ENCODE data around the gene PCDH12. TPM values are rescaled to one million over a fixed set of nuclear protein-coding genes. Genes with fewer than 3 reads are reported as not detected.
A peak's percentile ranks its signal among the peaks of the same experiment; 100 is the strongest.

Gene PCDH12
- 10.4 TPM for total RNA-seq
- long read RNA-seq, full-length matches to known transcripts: 13 of 15 reads
- long read RNA-seq, partial matches to known transcripts: 1 of 15 reads
- long read RNA-seq, other reads (novel, unspliced or antisense): 1 of 15 reads

- intact Hi-C loops (cut with DNase I): loop anchor here (5.0 kb wide), 2 partner anchors 36 to 196 kb away; partner anchors contain the start of gene DELE1
- ATAC-seq (peak; percentile 36), DNase-seq (ENCODE audit: missing footprints) (peak; percentile 76)
Observed at GRCh38 chr5:141958113-141958512, at the start of gene PCDH12. PCDH12 (minus strand) TSS chr5:141958202; CDS start chr5:141957851, 351 bp downstream.

- DNase-seq (ENCODE audit: missing footprints) (no peak), ATAC-seq (no peak)
- intact Hi-C loops (cut with DNase I): loop anchor here (10.0 kb wide), 1 partner anchor 538 kb away; no protein-coding TSS in a partner anchor
Observed at GRCh38 chr5:142007237-142007544, 49.2 kb upstream of the PCDH12 start.

GRCh38 chr5:142006363-142007236 is 48.6 kb upstream of the PCDH12 start:
- intact Hi-C loops (cut with DNase I): loop anchor here (10.0 kb wide), 1 partner anchor 538 kb away; no protein-coding TSS in a partner anchor
- no peak for ATAC-seq
- no peak for DNase-seq (ENCODE audit: missing footprints)

GRCh38 chr5:142003266-142003800 is 45.3 kb upstream of the PCDH12 start:
- DNase-seq (ENCODE audit: missing footprints) (no peak), ATAC-seq (no peak)
- intact Hi-C loops (cut with DNase I): loop anchor here (10.0 kb wide), 1 partner anchor 541 kb away; no protein-coding TSS in a partner anchor

- no peak for ATAC-seq
- intact Hi-C loops (cut with DNase I): loop anchor here (10.0 kb wide), 1 partner anchor 544 kb away; no protein-coding TSS in a partner anchor
Observed at GRCh38 chr5:142000704-142001484, 42.9 kb upstream of the PCDH12 start.

GRCh38 chr5:142000173-142000572 is 42.2 kb upstream of the PCDH12 start:
- DNase-seq (ENCODE audit: missing footprints) (no peak), ATAC-seq (no peak)
- intact Hi-C loops (cut with DNase I): loop anchor here (10.0 kb wide), 1 partner anchor 545 kb away; no protein-coding TSS in a partner anchor

More at GRCh38 chr5:142000704-142001484, 42.9 kb upstream of the PCDH12 start:
- DNase-seq (ENCODE audit: missing footprints): no peak

GRCh38 chr5:141997358-141997960 is 39.5 kb upstream of the PCDH12 start:
- no peak for ATAC-seq
- intact Hi-C loops (cut with DNase I): no loop called here
- no peak for DNase-seq (ENCODE audit: missing footprints)

GRCh38 chr5:141995656-141996055 is 37.7 kb upstream of the PCDH12 start:
- intact Hi-C loops (cut with DNase I): no loop called here
- DNase-seq (ENCODE audit: missing footprints): no peak
- no peak for ATAC-seq

- DNase-seq (ENCODE audit: missing footprints) (no peak), ATAC-seq (no peak)
- intact Hi-C loops (cut with DNase I): no loop called here
Observed at GRCh38 chr5:141994511-141995136, 36.6 kb upstream of the PCDH12 start.

GRCh38 chr5:141992349-141992963 is 34.5 kb upstream of the PCDH12 start:
- DNase-seq (ENCODE audit: missing footprints) (no peak), ATAC-seq (peak; percentile 64)
- intact Hi-C loops (cut with DNase I): loop anchor here (1.0 to 2.0 kb wide), 2 partner anchors 22 to 152 kb away; no protein-coding TSS in a partner anchor

- DNase-seq (ENCODE audit: missing footprints): no peak
- ATAC-seq: no peak
- intact Hi-C loops (cut with DNase I): no loop called here
Observed at GRCh38 chr5:141989720-141990119, 31.7 kb upstream of the PCDH12 start.

GRCh38 chr5:141986072-141986471 is 28.1 kb upstream of the PCDH12 start:
- ATAC-seq: no peak
- intact Hi-C loops (cut with DNase I): no loop called here
- DNase-seq (ENCODE audit: missing footprints): no peak

GRCh38 chr5:141982626-141983025 is 24.6 kb upstream of the PCDH12 start:
- DNase-seq (ENCODE audit: missing footprints) (no peak), ATAC-seq (no peak)

GRCh38 chr5:141978389-141978788 is 20.4 kb upstream of the PCDH12 start:
- no peak for ATAC-seq
- intact Hi-C loops (cut with DNase I): no loop called here

More at GRCh38 chr5:141982626-141983025, 24.6 kb upstream of the PCDH12 start:
- intact Hi-C loops (cut with DNase I): no loop called here

GRCh38 chr5:141976176-141976575 is 18.2 kb upstream of the PCDH12 start:
- no peak for ATAC-seq
- intact Hi-C loops (cut with DNase I): no loop called here
- no peak for DNase-seq (ENCODE audit: missing footprints)

More at GRCh38 chr5:141978389-141978788, 20.4 kb upstream of the PCDH12 start:
- DNase-seq (ENCODE audit: missing footprints): no peak

- ATAC-seq: no peak
- intact Hi-C loops (cut with DNase I): no loop called here
- DNase-seq (ENCODE audit: missing footprints): no peak
Observed at GRCh38 chr5:141973871-141974595, 16.0 kb upstream of the PCDH12 start.

Data from Right ventricle myocardium inferior (tissue), 1 donor.